ENCODE results near the gene CHSY3.

Gene CHSY3

DNA sequence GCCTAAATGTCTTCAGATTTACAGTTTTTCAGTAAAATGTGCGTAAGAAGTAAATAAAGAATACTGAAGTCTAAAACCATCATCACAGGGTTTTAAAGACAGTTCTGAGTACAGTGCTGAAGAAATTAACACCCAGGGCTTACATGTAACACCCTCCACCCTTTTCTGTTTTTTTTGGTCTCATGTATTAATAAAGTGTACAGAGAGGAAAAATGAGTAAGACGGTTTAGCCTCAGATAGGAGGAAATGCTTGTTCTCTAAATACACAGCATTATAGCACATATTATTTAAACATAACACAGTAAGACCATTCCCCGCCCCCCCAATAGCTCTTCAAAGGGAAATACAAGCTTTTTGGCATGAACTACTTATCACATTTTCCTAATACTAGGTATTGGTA lies 119.3 kb downstream of the CHSY3 start:
- CTCF ChIA-PET = interaction anchor here (0.5 kb wide), 1 partner anchor 1062 kb away, joined by 4 read pairs; no protein-coding TSS in a partner anchor
- Histone ChIP-seq H3K36me3 (ENCODE audit: control insufficient read depth in 2 of 2, insufficient read depth in 1 of 2, low read length in 2 of 2) (no peaks in the 10 kb centered on the region), H3K9me3 (ENCODE audit: control insufficient read depth, insufficient read depth, low read depth, low read length) (no peaks in the 10 kb centered on the region), H3K4me3 (ENCODE audit: low read depth, low read length) (no peak overlapping the region), H3K27ac (ENCODE audit: extremely low read depth, low read depth, low read length) (no peak overlapping the region), H3K4me1 (ENCODE audit: control insufficient read depth, insufficient read depth, low read length) (no peaks in the 10 kb centered on the region)
- POLR2A ChIA-PET = no interaction called here
- TF ChIP-seq KLF10 (tag by site-specific recombination; IDR thresholded peaks at IDR 0.05) = no peak
- TF ChIP-seq ZNF2 (tag by site-specific recombination; IDR thresholded peaks at IDR 0.05) = no peak
- no peak for TF ChIP-seq ZFP69B (tag by site-specific recombination; IDR thresholded peaks at IDR 0.05)
- no peak for TF ChIP-seq ZNF548 (tag by site-specific recombination; IDR thresholded peaks at IDR 0.05)
- TF ChIP-seq, protein P1, sequence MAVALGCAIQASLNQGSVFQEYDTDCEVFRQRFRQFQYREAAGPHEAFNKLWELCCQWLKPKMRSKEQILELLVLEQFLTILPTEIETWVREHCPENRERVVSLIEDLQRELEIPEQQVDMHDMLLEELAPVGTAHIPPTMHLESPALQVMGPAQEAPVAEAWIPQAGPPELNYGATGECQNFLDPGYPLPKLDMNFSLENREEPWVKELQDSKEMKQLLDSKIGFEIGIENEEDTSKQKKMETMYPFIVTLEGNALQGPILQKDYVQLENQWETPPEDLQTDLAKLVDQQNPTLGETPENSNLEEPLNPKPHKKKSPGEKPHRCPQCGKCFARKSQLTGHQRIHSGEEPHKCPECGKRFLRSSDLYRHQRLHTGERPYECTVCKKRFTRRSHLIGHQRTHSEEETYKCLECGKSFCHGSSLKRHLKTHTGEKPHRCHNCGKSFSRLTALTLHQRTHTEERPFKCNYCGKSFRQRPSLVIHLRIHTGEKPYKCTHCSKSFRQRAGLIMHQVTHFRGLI (tag by site-specific recombination; IDR thresholded peaks at IDR 0.05) = no peak
- TF ChIP-seq ZBTB20 (tag by site-specific recombination; IDR thresholded peaks at IDR 0.05) = no peak
- no peak for TF ChIP-seq ZFP37 (tag by site-specific recombination; IDR thresholded peaks at IDR 0.05)
- no peak for TF ChIP-seq ZNF366 (tag by site-specific recombination; conservative IDR thresholded peaks at IDR 0.05)
- TF ChIP-seq ZNF529 (tag by site-specific recombination; IDR thresholded peaks at IDR 0.05; ENCODE audit: insufficient replicate concordance) = no peak
- no peak for TF ChIP-seq OSR2 (tag by site-specific recombination; IDR thresholded peaks at IDR 0.05)
- TF ChIP-seq ZNF585B (tag by site-specific recombination; IDR thresholded peaks at IDR 0.05) = no peak
- TF ChIP-seq ZNF223 (tag by site-specific recombination; IDR thresholded peaks at IDR 0.05) = no peak
- no peak for TF ChIP-seq ZNF37A (tag by site-specific recombination; IDR thresholded peaks at IDR 0.05)
- no peak for TF ChIP-seq ZNF202 (tag by site-specific recombination; IDR thresholded peaks at IDR 0.05; ENCODE audit: borderline replicate concordance)
- TF ChIP-seq, protein P2, sequence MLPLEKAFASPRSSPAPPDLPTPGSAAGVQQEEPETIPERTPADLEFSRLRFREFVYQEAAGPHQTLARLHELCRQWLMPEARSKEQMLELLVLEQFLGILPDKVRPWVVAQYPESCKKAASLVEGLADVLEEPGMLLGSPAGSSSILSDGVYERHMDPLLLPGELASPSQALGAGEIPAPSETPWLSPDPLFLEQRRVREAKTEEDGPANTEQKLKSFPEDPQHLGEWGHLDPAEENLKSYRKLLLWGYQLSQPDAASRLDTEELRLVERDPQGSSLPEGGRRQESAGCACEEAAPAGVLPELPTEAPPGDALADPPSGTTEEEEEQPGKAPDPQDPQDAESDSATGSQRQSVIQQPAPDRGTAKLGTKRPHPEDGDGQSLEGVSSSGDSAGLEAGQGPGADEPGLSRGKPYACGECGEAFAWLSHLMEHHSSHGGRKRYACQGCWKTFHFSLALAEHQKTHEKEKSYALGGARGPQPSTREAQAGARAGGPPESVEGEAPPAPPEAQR (tag by site-specific recombination; IDR thresholded peaks at IDR 0.05) = no peak
- TF ChIP-seq ZNF114 (tag by site-specific recombination; IDR thresholded peaks at IDR 0.05) = no peak
- TF ChIP-seq ZNF426 (tag by site-specific recombination; IDR thresholded peaks at IDR 0.05) = no peak
- TF ChIP-seq ZNF175 (tag by site-specific recombination; IDR thresholded peaks at IDR 0.05) = no peak
- no peak for TF ChIP-seq ZNF664 (tag by site-specific recombination; IDR thresholded peaks at IDR 0.05)

DNA sequence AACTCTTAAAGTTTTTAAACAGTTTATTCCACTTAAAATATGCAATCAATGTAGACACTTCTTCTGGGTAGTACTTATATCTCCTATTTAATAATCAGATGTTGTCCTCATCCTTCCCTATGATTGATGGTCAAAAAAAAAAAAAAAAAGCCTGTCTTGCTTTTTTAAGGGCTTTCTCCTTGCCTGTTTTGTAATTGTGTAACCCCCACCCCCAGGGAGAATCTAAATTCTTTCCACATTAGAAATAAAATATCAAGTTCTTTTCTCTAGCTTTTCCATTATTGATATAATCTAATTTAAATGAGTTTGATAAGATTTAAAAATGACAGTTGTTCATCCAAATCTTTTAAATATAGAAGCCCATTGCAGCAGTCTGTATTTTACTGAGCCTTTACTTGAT lies 119.7 kb downstream of the CHSY3 start:
- Histone ChIP-seq H3K4me3 (ENCODE audit: low read depth, low read length) (no peak overlapping the region), H3K36me3 (ENCODE audit: control insufficient read depth in 2 of 2, insufficient read depth in 1 of 2, low read length in 2 of 2) (no peaks in the 10 kb centered on the region), H3K9me3 (ENCODE audit: control insufficient read depth, insufficient read depth, low read depth, low read length) (no peaks in the 10 kb centered on the region), H3K4me1 (ENCODE audit: control insufficient read depth, insufficient read depth, low read length) (no peaks in the 10 kb centered on the region), H3K27ac (ENCODE audit: extremely low read depth, low read depth, low read length) (no peak overlapping the region)
- no peak for TF ChIP-seq WT1 (tag by site-specific recombination; IDR thresholded peaks at IDR 0.05)
- no peak for TF ChIP-seq KLF9 (tag by site-specific recombination; IDR thresholded peaks at IDR 0.05; ENCODE audit: low read depth)
- no peak for TF ChIP-seq ZNF600 (tag by site-specific recombination; IDR thresholded peaks at IDR 0.05)
- TF ChIP-seq RBAK (tag by site-specific recombination; IDR thresholded peaks at IDR 0.05) = no peak
- ChIA-PET CTCF (no interaction called here), POLR2A (no interaction called here)

DNA sequence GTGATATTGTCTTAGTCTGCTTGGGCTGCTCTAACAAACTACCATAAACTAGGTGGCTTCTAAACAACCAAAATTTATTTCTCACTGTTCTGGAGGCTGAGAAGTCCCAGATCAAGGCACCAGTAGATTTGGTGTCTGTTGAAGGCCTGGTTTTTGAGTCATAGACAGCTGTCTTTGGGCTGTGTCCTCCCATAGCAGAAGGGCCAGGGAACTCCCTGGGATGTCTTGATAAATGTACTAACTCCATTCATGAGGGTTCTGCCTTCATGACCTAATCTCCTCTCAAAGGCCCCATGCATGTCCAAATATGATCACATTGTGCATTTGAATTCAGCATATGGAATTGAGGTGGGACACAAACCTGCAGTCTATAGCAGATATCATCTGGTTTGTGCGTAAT lies 121.2 kb downstream of the CHSY3 start:
- Histone ChIP-seq H3K4me1 (ENCODE audit: control insufficient read depth, insufficient read depth, low read length) (no peaks in the 10 kb centered on the region), H3K9me3 (ENCODE audit: control insufficient read depth, insufficient read depth, low read depth, low read length) (no peaks in the 10 kb centered on the region), H3K4me3 (ENCODE audit: low read depth, low read length) (no peak overlapping the region), H3K27ac (ENCODE audit: extremely low read depth, low read depth, low read length) (no peak overlapping the region), H3K36me3 (ENCODE audit: control insufficient read depth in 2 of 2, insufficient read depth in 1 of 2, low read length in 2 of 2) (no peaks in the 10 kb centered on the region)
- POLR2A ChIA-PET = no interaction called here
- CTCF ChIA-PET = no interaction called here
- TF ChIP-seq, protein P3, sequence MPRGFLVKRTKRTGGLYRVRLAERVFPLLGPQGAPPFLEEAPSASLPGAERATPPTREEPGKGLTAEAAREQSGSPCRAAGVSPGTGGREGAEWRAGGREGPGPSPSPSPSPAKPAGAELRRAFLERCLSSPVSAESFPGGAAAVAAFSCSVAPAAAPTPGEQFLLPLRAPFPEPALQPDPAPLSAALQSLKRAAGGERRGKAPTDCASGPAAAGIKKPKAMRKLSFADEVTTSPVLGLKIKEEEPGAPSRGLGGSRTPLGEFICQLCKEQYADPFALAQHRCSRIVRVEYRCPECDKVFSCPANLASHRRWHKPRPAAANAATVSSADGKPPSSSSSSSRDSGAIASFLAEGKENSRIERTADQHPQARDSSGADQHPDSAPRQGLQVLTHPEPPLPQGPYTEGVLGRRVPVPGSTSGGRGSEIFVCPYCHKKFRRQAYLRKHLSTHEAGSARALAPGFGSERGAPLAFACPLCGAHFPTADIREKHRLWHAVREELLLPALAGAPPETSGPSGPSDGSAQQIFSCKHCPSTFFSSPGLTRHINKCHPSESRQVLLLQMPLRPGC (tag by site-specific recombination; IDR thresholded peaks at IDR 0.05) = no peak
- TF ChIP-seq ZNF677 (tag by site-specific recombination; IDR thresholded peaks at IDR 0.05) = no peak
- no peak for TF ChIP-seq ZNF311 (tag by site-specific recombination; IDR thresholded peaks at IDR 0.05; ENCODE audit: borderline replicate concordance)
- no peak for TF ChIP-seq SCRT1 (tag by site-specific recombination; IDR thresholded peaks at IDR 0.05; ENCODE audit: borderline replicate concordance)
- no peak for TF ChIP-seq ZNF548 (tag by site-specific recombination; IDR thresholded peaks at IDR 0.05)
- TF ChIP-seq, protein P4, sequence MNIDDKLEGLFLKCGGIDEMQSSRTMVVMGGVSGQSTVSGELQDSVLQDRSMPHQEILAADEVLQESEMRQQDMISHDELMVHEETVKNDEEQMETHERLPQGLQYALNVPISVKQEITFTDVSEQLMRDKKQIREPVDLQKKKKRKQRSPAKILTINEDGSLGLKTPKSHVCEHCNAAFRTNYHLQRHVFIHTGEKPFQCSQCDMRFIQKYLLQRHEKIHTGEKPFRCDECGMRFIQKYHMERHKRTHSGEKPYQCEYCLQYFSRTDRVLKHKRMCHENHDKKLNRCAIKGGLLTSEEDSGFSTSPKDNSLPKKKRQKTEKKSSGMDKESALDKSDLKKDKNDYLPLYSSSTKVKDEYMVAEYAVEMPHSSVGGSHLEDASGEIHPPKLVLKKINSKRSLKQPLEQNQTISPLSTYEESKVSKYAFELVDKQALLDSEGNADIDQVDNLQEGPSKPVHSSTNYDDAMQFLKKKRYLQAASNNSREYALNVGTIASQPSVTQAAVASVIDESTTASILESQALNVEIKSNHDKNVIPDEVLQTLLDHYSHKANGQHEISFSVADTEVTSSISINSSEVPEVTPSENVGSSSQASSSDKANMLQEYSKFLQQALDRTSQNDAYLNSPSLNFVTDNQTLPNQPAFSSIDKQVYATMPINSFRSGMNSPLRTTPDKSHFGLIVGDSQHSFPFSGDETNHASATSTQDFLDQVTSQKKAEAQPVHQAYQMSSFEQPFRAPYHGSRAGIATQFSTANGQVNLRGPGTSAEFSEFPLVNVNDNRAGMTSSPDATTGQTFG (tag by site-specific recombination; IDR thresholded peaks at IDR 0.05; ENCODE audit: borderline replicate concordance) = no peak

All from HEK293 (cell line).